Measurements from ENCODE around the gene TNPO2.
"Not testable (repeated sequence)": the region's sequence is repeated elsewhere in the genome, so short reads cannot be mapped to it uniquely, and the experiment has no call there.

TNPO2 gene

GRCh38 chr19:12736995-12737834 lies 13.5 kb upstream of the TNPO2 start, which contains the start of gene GET3:
Gene GET3 (plus strand): TSS chr19:12737497. CDS start chr19:12737506, 9 bp downstream.
- peak; percentile 86 for DNase-seq

GRCh38 chr19:12733369-12734214 lies 9.9 kb upstream of the TNPO2 start:
- DNase-seq: peak; percentile 79

GRCh38 chr19:12731337-12731736 lies 7.6 kb upstream of the TNPO2 start:
- no peak for DNase-seq

GRCh38 chr19:12730064-12730463 lies 6.3 kb upstream of the TNPO2 start:
- DNase-seq: no peak

- no peak for DNase-seq
Measured at GRCh38 chr19:12727745-12728433, 4.2 kb upstream of the TNPO2 start.

- no peak for DNase-seq
Measured at GRCh38 chr19:12726988-12727316, 3.2 kb upstream of the TNPO2 start.

DNA sequence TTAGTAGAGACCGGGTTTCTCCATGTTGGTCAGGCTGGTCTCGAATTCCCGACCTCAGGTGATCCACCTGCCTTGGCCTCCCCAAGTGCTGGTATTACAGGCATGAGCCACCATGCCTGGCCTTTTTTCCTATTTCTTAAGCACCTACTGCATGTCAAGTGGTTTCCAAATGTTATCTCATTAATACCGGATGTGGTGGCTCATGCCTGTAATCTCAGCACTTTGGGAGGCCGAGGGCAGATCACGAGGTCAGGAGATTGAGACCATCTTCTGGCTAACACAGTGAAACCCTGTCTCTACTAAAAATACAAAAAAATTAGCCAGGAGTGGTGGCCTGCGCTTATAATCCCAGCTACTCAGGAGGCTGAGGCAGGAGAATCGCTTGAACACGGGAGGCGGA lies 1.9 kb upstream of the TNPO2 start:
- not testable (repeated sequence) for DNase-seq

DNA sequence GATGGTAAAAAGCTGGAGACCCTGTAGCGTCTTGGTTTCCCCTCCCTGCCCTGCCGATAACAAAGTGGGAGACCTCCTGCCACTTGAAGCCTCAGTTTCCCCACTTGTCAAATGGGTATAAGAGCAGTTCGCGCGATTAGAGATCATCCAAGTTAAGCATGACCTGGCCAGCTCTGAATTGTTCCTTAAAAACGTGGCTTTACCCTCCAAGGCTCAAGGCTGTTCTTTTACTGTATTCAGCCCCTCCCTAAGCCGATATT lies 421 bp downstream of the TNPO2 start:
- peak; percentile 20 for DNase-seq

- DNase-seq: peak; percentile 95
Measured at GRCh38 chr19:12722566-12723380, 959 bp downstream of the TNPO2 start.

DNA sequence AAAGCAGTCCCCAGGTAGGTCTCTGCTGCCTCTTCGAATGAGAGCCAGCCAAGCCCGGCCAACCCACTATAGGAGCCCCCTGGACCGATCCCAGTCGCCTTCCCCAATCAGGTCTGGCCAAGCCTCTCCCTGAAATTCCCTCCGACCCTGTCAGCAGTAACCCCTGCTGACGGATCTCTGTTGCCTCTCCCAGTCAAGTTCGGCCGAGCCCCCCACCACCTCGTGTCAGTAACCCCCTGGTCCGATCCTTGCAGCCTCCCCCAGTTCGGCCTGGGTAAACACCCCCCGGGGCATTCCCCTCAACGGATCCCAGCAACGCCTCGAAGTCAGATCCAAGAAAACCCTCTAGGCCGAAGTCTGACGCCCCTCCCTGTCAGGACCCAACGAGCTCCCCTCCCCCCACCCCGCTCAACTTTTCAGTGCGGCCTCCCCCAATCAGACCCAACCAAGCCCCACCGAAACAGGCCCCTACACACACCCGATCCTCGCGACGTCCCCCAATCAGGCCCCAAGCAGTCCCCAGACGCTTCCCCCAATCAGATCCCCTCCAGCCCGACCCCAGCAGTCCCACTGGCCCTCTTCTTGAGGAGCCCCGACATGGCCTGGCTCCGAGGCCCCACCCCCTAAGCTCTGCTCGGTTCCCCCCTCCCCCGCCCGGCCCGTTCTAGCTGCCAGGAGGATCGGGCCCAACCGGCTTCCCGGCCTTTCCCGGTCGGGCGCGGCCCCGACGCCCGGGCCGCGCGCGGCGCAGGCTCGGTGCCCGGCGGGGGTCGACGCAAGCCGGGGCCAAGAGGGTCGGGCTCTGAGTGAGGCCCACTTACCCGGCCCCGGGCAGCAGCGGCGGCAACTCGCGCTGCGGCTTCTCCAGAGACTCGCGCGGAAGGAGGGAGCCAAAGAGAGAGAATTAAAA lies 1.8 kb downstream of the TNPO2 start:
- DNase-seq: peak; percentile 61

GRCh38 chr19:12720851-12721655 lies 2.7 kb downstream of the TNPO2 start:
- DNase-seq: peak; percentile 27

GRCh38 chr19:12720296-12720695 lies 3.4 kb downstream of the TNPO2 start:
- DNase-seq: no peak

GRCh38 chr19:12715929-12716328 lies 7.8 kb downstream of the TNPO2 start:
- no peak for DNase-seq

DNA sequence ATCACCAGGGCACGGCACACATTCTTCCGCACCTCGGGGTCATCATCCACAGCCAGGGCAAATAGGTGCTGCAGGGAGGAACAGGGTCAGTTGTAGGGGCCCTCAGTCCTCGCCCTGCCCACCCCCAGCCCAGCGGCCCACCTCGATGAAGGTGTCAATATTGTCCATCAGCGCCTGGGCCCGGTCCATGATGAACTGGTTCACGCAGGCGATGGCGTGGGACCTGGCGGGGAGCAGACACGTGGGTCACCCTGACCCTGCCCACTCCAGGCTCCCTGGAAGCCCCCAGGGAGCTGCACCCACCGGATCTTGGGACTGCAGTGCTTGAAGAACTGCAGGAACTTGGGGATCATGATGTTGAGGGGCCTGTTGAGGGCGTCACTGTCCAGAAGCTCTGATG lies 8.6 kb downstream of the TNPO2 start:
- no peak for DNase-seq

DNA sequence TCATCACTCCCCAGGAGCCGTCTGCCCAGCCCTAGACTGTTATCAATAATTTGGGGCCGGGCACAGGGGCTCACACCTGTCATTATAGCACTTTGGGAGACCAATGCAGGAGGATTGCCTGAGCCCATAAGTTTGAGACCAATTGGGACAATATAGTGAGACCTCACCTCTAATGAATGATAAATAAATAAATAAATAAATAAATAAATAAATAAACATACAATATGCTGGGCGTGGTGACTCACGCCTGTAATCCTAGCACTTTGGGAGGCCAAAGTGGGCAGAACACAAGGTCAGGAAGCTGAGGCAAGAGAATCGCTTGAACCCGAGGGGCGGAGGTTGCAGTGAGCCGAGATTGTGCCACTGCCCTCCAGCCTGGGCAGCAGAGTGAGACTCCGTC lies 10.4 kb downstream of the TNPO2 start:
- not testable (repeated sequence) for DNase-seq

DNA sequence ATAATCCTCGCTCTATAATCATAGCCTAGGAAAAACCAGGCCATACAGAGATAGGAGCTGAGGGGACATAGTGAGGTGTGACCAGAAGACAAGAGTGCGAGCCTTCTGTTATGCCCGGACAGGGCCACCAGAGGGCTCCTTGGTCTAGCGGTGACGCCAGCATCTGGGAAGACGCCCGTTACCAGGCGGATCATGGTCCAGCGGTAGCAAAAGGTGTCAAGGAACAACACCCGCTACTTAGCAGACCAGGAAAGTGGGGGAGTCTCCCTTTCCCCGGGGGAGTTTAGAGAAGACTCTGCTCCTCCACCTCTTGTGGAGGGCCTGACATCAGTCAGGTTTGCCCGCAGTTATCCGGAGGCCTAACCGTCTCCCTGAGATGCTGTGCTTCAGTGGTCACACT lies 11.7 kb downstream of the TNPO2 start:
- DNase-seq: not testable (repeated sequence)

DNA sequence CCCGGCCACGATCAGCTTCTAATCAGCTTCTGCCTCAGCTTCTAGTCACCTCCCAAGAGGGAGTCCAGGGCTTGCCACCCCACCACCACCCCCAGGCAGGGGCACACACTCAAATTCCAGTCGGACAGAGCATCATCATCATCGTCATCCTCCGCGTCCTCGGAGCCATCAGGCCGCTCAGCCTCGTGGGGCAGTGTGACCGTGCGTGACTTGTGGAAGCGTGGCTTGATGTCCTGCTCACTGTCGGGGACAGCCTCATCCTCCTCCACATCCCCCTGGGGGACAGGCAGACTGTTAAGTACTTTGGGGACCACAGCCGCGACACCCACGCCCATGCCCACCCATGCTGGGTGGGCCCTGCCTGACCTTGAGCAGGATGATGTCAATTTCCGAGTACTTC lies 12.5 kb downstream of the TNPO2 start:
- no peak for DNase-seq

GRCh38 chr19:12708641-12709040 lies 15.1 kb downstream of the TNPO2 start:
- no peak for DNase-seq

GRCh38 chr19:12706332-12706718 lies 17.4 kb downstream of the TNPO2 start:
- no peak for DNase-seq

- DNase-seq: no peak
Measured at GRCh38 chr19:12705654-12706331, 17.9 kb downstream of the TNPO2 start.
